Tibial nerve (tissue), 3 donors: ENCODE measurements around the gene TNFRSF18.

Source experiments
- POLR2A ChIP-seq, 2 donors: fragments of 450-650 bp; IDR thresholded peaks; one replicate each; pipeline ENCODE4 v1.6.1; 2017; ENCODE audit warnings: antibody characterized with exemption in 2 of 2, mild to moderate bottlenecking in 2 of 2, moderate library complexity in 2 of 2
- TF ChIP-seq, protein P1 (sequence below), 5 experiments: fragments of 200-600 bp in 3 of 5; fragments of 450-650 bp in 2 of 5; sonication (generic) in 3 of 5; IDR thresholded peaks; one replicate each; pipeline ENCODE4 v1.5.1; 2016 to 2019; ENCODE audit warnings: antibody characterized with exemption in 5 of 5, mild to moderate bottlenecking in 3 of 5, moderate library complexity in 2 of 5

DNA sequence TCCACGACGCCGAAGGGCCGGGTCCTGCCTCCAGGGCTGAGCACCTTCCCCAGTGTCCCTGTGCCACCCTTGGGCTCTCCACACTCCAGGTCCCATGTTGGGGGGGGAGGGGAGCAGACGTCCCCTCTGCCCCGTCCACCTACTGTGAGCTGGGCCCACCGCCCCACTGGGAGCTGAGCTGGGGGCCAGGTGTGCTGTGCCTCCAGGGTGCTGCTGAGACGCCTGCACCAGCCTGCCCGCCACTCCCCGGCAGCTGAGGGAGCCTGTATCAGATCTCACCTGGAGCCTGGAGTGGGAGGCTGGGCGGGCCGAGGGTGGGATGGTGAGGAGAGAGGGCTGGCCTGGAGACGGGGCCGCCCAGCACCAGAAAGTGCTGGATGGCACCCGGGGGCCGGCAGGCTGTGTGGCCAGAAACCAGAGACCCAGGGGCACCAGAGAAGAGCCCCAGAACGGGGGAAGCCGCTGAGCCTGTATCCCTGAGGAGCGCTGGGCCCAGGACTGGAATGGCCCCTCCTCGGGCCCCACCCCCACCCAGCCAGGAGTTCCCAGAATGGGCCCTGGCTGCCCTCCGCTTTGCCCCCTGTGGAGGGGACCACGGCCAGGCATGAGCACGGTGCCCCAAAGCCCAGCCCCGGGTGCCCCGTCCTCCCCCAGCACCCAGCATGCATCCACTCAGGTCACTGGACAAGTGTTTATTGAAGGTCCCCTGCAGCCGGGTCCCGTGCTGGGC, 3.4 kb downstream of the TNFRSF18 start:
- no peak for TF ChIP-seq POLR2A (IDR thresholded peaks at IDR 0.05)
- TF ChIP-seq, protein P1, sequence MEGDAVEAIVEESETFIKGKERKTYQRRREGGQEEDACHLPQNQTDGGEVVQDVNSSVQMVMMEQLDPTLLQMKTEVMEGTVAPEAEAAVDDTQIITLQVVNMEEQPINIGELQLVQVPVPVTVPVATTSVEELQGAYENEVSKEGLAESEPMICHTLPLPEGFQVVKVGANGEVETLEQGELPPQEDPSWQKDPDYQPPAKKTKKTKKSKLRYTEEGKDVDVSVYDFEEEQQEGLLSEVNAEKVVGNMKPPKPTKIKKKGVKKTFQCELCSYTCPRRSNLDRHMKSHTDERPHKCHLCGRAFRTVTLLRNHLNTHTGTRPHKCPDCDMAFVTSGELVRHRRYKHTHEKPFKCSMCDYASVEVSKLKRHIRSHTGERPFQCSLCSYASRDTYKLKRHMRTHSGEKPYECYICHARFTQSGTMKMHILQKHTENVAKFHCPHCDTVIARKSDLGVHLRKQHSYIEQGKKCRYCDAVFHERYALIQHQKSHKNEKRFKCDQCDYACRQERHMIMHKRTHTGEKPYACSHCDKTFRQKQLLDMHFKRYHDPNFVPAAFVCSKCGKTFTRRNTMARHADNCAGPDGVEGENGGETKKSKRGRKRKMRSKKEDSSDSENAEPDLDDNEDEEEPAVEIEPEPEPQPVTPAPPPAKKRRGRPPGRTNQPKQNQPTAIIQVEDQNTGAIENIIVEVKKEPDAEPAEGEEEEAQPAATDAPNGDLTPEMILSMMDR (IDR thresholded peaks at IDR 0.05): no peak
